Stimulated activated CD4-positive, alpha-beta T cell treated with anti-CD3 and anti-CD28 coated beads, Interleukin-1b, Interleukin-23, amount 100 ng/mL, for 1 hour (primary cell): ENCODE results near the gene POU3F1.

Source experiments
- DNase-seq, 2 donors: peaks; one replicate each; pipeline ENCODE4 v3.0.0-alpha.2; 2020; ENCODE audit warnings: low read depth in 2 of 2

The POU3F1 gene

GRCh38 chr1:38028105-38028591 lies 18.4 kb downstream of the POU3F1 start:
- DNase-seq, result peak in 1 of 2 donors; percentile 51

- no peak for DNase-seq
These were observed 19.1 kb downstream of the POU3F1 start for GRCh38 chr1:38027201-38028104.

GRCh38 chr1:38026592-38027200 lies 19.9 kb downstream of the POU3F1 start:
- no peak for DNase-seq

GRCh38 chr1:38025664-38026063 lies 20.9 kb downstream of the POU3F1 start:
- DNase-seq, result no peak

GRCh38 chr1:38025233-38025632 lies 21.4 kb downstream of the POU3F1 start:
- DNase-seq, result no peak

- DNase-seq, result no peak
These were observed 23.8 kb downstream of the POU3F1 start for GRCh38 chr1:38022810-38023209.

GRCh38 chr1:38021969-38022368 lies 24.6 kb downstream of the POU3F1 start:
- no peak for DNase-seq

GRCh38 chr1:38020396-38020795 lies 26.2 kb downstream of the POU3F1 start:
- no peak for DNase-seq

- DNase-seq, result no peak
These were observed 27.7 kb downstream of the POU3F1 start for GRCh38 chr1:38018864-38019343.

GRCh38 chr1:38015978-38016725 lies 30.4 kb downstream of the POU3F1 start:
- DNase-seq, result no peak

GRCh38 chr1:38014724-38015424 lies 31.7 kb downstream of the POU3F1 start:
- DNase-seq, result no peak

- DNase-seq, result no peak
These were observed 32.4 kb downstream of the POU3F1 start for GRCh38 chr1:38014171-38014570.

- DNase-seq, result no peak
These were observed 33.4 kb downstream of the POU3F1 start for GRCh38 chr1:38013227-38013622.

GRCh38 chr1:38012363-38013226 lies 34.0 kb downstream of the POU3F1 start, which contains the start of gene UTP11:
Gene UTP11, plus strand, starts transcription at chr1:38012734. Its CDS starts 69 bp downstream, at chr1:38012803.
- peak; percentile 70 to 82 for DNase-seq

- no peak for DNase-seq
These were observed 36.8 kb downstream of the POU3F1 start for GRCh38 chr1:38009841-38010180.

GRCh38 chr1:38009088-38009840 lies 37.3 kb downstream of the POU3F1 start:
- DNase-seq, result no peak

GRCh38 chr1:38006008-38006828 lies 40.4 kb downstream of the POU3F1 start:
- DNase-seq, result no peak

- no peak for DNase-seq
These were observed 41.2 kb downstream of the POU3F1 start, which contains the start of gene FHL3 for GRCh38 chr1:38005195-38006007. Gene FHL3, minus strand, starts transcription at chr1:38005514. Its CDS starts 6,102 bp downstream, at chr1:37999412.
